ENCODE measurements around the gene TRIL. TPM values are rescaled to one million over a fixed set of nuclear protein-coding genes. Genes with fewer than 3 reads are reported as not detected.

The TRIL gene
- total RNA-seq, 1 donor from 2014 or later = 1.4 TPM

- H3K27ac Mint-ChIP-seq (ENCODE audit: unreplicated experiment) = no peak overlapping the region
- no peaks in the 10 kb centered on the region for H3K9me3 Mint-ChIP-seq (ENCODE audit: unreplicated experiment)
- H3K36me3 Mint-ChIP-seq (ENCODE audit: unreplicated experiment) = peaks cover 11% of the 10 kb centered on the region
- no peak for DNase-seq
- peaks cover 4% of the 10 kb centered on the region for H3K4me1 Mint-ChIP-seq (ENCODE audit: low read depth, unreplicated experiment)
- H3K27me3 Mint-ChIP-seq (ENCODE audit: unreplicated experiment) = no peaks in the 10 kb centered on the region
- no peak for TF ChIP-seq CTCF (IDR thresholded peaks at IDR 0.05; ENCODE audit: partially characterized antibody, unreplicated experiment)
- H3K4me3 Mint-ChIP-seq (ENCODE audit: unreplicated experiment) = no peak overlapping the region
Measured at GRCh38 chr7:29000717-29001076, 42.6 kb upstream of the TRIL start.

GRCh38 chr7:28999895-29000716, 42.0 kb upstream of the TRIL start:
- TF ChIP-seq CTCF (IDR thresholded peaks at IDR 0.05; ENCODE audit: partially characterized antibody, unreplicated experiment) = no peak
- H3K4me3 Mint-ChIP-seq (ENCODE audit: unreplicated experiment) = no peak overlapping the region
- no peak for DNase-seq

GRCh38 chr7:28999427-28999826, 41.3 kb upstream of the TRIL start:
- no peak for TF ChIP-seq CTCF (IDR thresholded peaks at IDR 0.05; ENCODE audit: partially characterized antibody, unreplicated experiment)
- Mint-ChIP-seq H3K36me3 (ENCODE audit: unreplicated experiment) (peaks cover 11% of the 10 kb centered on the region), H3K4me3 (ENCODE audit: unreplicated experiment) (no peak overlapping the region), H3K27ac (ENCODE audit: unreplicated experiment) (no peak overlapping the region), H3K9me3 (ENCODE audit: unreplicated experiment) (no peaks in the 10 kb centered on the region), H3K27me3 (ENCODE audit: unreplicated experiment) (no peaks in the 10 kb centered on the region), H3K4me1 (ENCODE audit: low read depth, unreplicated experiment) (peaks cover 4% of the 10 kb centered on the region)
- no peak for DNase-seq

More at GRCh38 chr7:28999895-29000716, 42.0 kb upstream of the TRIL start:
- Mint-ChIP-seq H3K27ac (ENCODE audit: unreplicated experiment) (no peak overlapping the region), H3K27me3 (ENCODE audit: unreplicated experiment) (no peaks in the 10 kb centered on the region), H3K4me1 (ENCODE audit: low read depth, unreplicated experiment) (peaks cover 4% of the 10 kb centered on the region), H3K36me3 (ENCODE audit: unreplicated experiment) (peaks cover 11% of the 10 kb centered on the region), H3K9me3 (ENCODE audit: unreplicated experiment) (no peaks in the 10 kb centered on the region)

- no peak for DNase-seq
- peaks cover 4% of the 10 kb centered on the region for H3K4me1 Mint-ChIP-seq (ENCODE audit: low read depth, unreplicated experiment)
- TF ChIP-seq CTCF (IDR thresholded peaks at IDR 0.05; ENCODE audit: partially characterized antibody, unreplicated experiment) = no peak
- no peak overlapping the region for H3K27ac Mint-ChIP-seq (ENCODE audit: unreplicated experiment)
- H3K4me3 Mint-ChIP-seq (ENCODE audit: unreplicated experiment) = no peak overlapping the region
- H3K36me3 Mint-ChIP-seq (ENCODE audit: unreplicated experiment) = peaks cover 5% of the 10 kb centered on the region
- H3K9me3 Mint-ChIP-seq (ENCODE audit: unreplicated experiment) = no peaks in the 10 kb centered on the region
- no peaks in the 10 kb centered on the region for H3K27me3 Mint-ChIP-seq (ENCODE audit: unreplicated experiment)
Measured at GRCh38 chr7:28998105-28998504, 40.0 kb upstream of the TRIL start.

GRCh38 chr7:28996836-28997235, 38.7 kb upstream of the TRIL start:
- no peak for DNase-seq
- no peak overlapping the region for H3K27ac Mint-ChIP-seq (ENCODE audit: unreplicated experiment)

More at GRCh38 chr7:28996836-28997235, 38.7 kb upstream of the TRIL start:
- Mint-ChIP-seq H3K27me3 (ENCODE audit: unreplicated experiment) (no peaks in the 10 kb centered on the region), H3K9me3 (ENCODE audit: unreplicated experiment) (no peaks in the 10 kb centered on the region), H3K4me3 (ENCODE audit: unreplicated experiment) (no peak overlapping the region), H3K36me3 (ENCODE audit: unreplicated experiment) (no peaks in the 10 kb centered on the region), H3K4me1 (ENCODE audit: low read depth, unreplicated experiment) (peaks cover 4% of the 10 kb centered on the region)
- no peak for TF ChIP-seq CTCF (IDR thresholded peaks at IDR 0.05; ENCODE audit: partially characterized antibody, unreplicated experiment)

All from glutamatergic neuron (in vitro differentiated cells).